OCI-LY7 (cell line): ENCODE data around the gene HS3ST5.

Experiments
- EZH2phosphoT487 ChIP-seq: fragments of 200-600 bp; sonication (generic); IDR thresholded peaks from 2 replicates; pipeline ENCODE4 v1.6.1; 2018; ENCODE audit warnings: low read depth, borderline replicate concordance, mild to moderate bottlenecking, mixed run types, antibody characterized with exemption, low read length, moderate library complexity, mixed read lengths
- TF ChIP-seq, protein P1 (sequence below): fragments of 200-600 bp; sonication (generic); conservative IDR thresholded peaks from 2 replicates; pipeline ENCODE4 v1.5.1; 2014; ENCODE audit warnings: mild to moderate bottlenecking, antibody characterized with exemption, low read length, moderate library complexity, mixed read lengths

DNA sequence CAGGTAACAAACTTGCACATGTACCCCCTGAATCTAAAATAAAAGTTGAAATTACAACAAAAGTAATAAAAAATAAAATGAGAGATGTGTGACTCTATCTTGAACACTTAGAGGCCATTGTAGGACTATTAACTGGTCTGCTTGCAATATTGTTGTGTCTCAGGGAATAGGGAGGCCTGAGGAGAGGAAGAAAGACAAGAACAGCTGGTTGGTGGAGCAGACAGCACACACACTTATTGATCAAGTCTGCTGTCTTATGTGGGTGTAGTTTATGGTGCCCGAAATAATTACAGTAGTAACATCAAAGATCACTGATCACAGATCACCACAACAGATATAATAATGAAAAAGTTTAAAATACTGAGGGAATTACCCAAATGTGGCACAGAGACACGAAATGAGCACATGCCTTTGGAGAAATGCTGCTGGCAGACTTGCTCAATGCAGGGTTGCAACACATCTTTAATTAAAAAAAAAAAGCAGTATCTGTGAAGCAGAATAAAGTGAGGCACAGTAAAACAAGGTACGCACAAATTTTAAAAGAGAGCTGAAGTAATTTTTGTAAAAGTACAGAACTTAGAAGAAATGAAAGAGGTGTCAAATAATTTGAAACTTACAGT lies 261.8 kb downstream of the HS3ST5 start:
- TF ChIP-seq, protein P1, sequence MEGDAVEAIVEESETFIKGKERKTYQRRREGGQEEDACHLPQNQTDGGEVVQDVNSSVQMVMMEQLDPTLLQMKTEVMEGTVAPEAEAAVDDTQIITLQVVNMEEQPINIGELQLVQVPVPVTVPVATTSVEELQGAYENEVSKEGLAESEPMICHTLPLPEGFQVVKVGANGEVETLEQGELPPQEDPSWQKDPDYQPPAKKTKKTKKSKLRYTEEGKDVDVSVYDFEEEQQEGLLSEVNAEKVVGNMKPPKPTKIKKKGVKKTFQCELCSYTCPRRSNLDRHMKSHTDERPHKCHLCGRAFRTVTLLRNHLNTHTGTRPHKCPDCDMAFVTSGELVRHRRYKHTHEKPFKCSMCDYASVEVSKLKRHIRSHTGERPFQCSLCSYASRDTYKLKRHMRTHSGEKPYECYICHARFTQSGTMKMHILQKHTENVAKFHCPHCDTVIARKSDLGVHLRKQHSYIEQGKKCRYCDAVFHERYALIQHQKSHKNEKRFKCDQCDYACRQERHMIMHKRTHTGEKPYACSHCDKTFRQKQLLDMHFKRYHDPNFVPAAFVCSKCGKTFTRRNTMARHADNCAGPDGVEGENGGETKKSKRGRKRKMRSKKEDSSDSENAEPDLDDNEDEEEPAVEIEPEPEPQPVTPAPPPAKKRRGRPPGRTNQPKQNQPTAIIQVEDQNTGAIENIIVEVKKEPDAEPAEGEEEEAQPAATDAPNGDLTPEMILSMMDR: no peak
- TF ChIP-seq EZH2phosphoT487: no peak
